SK-N-SH (cell line): ENCODE results near the gene ARRDC2. TPM values are rescaled to one million over a fixed set of nuclear protein-coding genes. Genes with fewer than 3 reads are reported as not detected.

Source experiments
- polyA plus RNA-seq, 3 experiments: library from polyadenylated mRNA; depleted of rRNA; stranded (reverse); fragments of >200 nt; gene quantifications; 2 replicates each; pipeline ENCODE4 v1.2.3, GENCODE V29; 2012
- small RNA-seq, 7 experiments: library from RNA; depleted of rRNA; stranded (forward); fragments of <200 nt; gene quantifications; one replicate each; pipeline ENCODE3, GENCODE V24; 2012

ARRDC2 gene
- polyA plus RNA-seq, 1 of the 3 experiments (the other 2 are of a cell fraction): 5.5 TPM

Small RNA genes within 50 kb of the gene (small RNA-seq; reads per million reads assigned to genes)
- 0 reads per million in 7 experiments for gene RNA5SP468

Other genes starting within 250 kb of the ARRDC2 start
- not detected in 2 replicates for gene B3GNT3, start 213.0 kb upstream of the ARRDC2 start, polyA plus RNA-seq (2012; rRNA removed)
- 0.21 and 0.65 TPM in 2 replicates for gene INSL3, start 186.7 kb upstream of the ARRDC2 start, polyA plus RNA-seq (2012; rRNA removed)
- 1.3 and 2.0 TPM in 2 replicates for gene JAK3, start 160.2 kb upstream of the ARRDC2 start, polyA plus RNA-seq (2012; rRNA removed)
- 2,138 and 2,695 TPM in 2 replicates for gene RPL18A, start 148.3 kb upstream of the ARRDC2 start, polyA plus RNA-seq (2012; rRNA removed)
- 0.02 TPM in 2 replicates for gene SLC5A5, start 136.2 kb upstream of the ARRDC2 start, polyA plus RNA-seq (2012; rRNA removed)
- gene CCDC124, start 75.2 kb upstream of the ARRDC2 start, polyA plus RNA-seq (2012; rRNA removed): 157 and 231 TPM in 2 replicates
- 2.7 and 3.6 TPM in 2 replicates for gene KCNN1, start 41.1 kb upstream of the ARRDC2 start, polyA plus RNA-seq (2012; rRNA removed)
- gene IL12RB1, start 78.8 kb downstream of the ARRDC2 start, polyA plus RNA-seq (2012; rRNA removed): 0.02 TPM in 1 of 2 replicates, not detected in the other
- 3.1 and 4.5 TPM in 2 replicates for gene MAST3, start 89.6 kb downstream of the ARRDC2 start, polyA plus RNA-seq (2012; rRNA removed)
- 27.5 and 36.6 TPM in 2 replicates for gene PIK3R2, start 145.0 kb downstream of the ARRDC2 start, polyA plus RNA-seq (2012; rRNA removed)
- 10.7 and 11.6 TPM in 2 replicates for gene IFI30, start 165.6 kb downstream of the ARRDC2 start, polyA plus RNA-seq (2012; rRNA removed)
- 17.5 and 20.6 TPM in 2 replicates for gene MPV17L2, start 185.0 kb downstream of the ARRDC2 start, polyA plus RNA-seq (2012; rRNA removed)
- gene RAB3A, start 195.9 kb downstream of the ARRDC2 start, polyA plus RNA-seq (2012; rRNA removed): 9.1 and 9.7 TPM in 2 replicates
- 0.36 and 1.0 TPM in 2 replicates for gene PDE4C, start 218.3 kb downstream of the ARRDC2 start, polyA plus RNA-seq (2012; rRNA removed)